COLO668 (cell line): Measurements from ENCODE around the gene CNN1.
"Not testable (repeated sequence)": the region's sequence is repeated elsewhere in the genome, so short reads cannot be mapped to it uniquely, and the experiment has no call there.

ENCODE experiments used
- DNase-seq: peaks from one replicate; lab custom pipeline; 2025; ENCODE audit not compliant: unreplicated experiment; lab: John Stamatoyannopoulos, UW

CNN1 gene

GRCh38 chr19:11564082-11564807 is 25.6 kb downstream of the CNN1 start:
- DNase-seq, result not testable (repeated sequence)

GRCh38 chr19:11565649-11565980 is 27.0 kb downstream of the CNN1 start:
- not testable (repeated sequence) for DNase-seq

DNA sequence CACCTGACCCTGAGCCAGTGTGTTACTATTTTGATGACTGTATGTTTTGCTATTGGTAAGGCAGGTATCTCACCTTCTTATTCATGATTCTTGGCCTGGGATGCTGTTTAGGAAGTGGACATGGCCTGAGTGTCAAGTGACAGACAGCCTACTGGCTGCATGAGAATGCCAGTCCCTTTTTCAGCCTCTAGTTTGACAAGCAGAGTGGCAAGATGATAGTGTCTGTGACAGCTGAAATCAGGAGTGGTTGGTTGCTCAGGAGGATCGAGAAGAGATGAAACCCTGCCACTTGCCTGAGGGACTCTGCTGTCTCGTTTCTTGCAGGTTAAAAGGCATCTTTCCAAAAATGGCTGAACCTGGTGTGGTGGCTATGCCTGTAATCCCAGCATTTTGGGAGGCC is 27.5 kb downstream of the CNN1 start:
- no peak for DNase-seq

DNA sequence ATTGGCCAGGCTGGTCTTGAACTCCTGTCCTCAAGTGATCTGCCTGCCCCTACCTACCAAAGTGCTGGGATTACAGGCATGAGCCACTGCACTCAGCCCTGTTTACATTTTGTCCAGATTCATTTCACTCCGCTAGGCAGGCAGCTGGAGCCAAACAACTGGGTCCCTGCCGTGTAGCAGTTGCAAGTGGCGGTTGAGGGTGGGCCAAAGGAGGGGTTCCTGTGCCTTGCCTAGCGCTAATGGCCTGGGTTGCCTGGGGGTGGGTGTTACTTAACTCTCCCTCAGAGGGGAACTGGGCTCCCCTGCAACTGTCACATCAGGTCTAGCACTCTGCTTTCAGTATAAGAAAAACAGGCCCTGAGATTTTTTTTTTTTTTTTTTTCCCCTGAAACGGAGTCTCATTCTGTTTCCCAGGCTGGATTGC is 31.4 kb downstream of the CNN1 start:
- no peak for DNase-seq

DNA sequence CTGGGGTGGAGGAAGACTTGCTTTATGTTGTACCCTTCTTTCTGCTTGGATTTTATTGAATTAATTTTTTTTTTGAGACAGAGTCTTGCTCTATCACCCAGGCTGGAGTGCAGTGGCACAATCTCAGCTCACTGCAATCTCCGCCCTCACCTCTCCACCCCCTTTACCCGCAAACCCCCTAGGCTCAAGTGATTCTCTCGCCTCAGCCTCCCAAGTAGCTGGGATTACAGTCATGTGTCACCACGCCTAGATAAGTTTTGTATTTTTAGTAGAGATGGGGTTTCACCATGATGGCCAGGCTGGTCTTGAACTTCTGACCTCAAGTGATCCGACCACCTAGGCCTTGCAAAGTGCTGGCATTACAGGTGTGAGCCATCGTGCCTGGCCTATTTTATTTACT is 34.7 kb downstream of the CNN1 start:
- DNase-seq, result not testable (repeated sequence)

DNA sequence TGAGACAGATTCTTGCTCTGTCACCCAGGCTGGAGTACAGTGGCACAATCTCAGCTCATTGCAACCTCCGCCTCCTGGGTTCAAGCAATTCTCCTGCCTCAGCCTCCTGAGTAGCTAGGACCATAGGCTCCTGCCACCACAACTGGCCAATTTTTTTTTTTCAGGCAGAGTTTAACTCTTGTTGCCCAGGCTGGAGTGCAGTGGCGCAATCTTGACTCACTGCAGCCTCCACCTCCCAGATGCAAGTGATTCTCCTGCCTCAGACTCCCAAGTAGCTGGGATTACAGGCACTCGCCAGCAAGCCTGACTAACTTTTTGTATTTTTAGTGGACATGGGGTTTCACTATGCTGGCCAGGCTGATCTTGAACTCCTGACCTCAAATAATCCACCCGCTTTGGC is 35.1 kb downstream of the CNN1 start:
- DNase-seq, result not testable (repeated sequence)

DNA sequence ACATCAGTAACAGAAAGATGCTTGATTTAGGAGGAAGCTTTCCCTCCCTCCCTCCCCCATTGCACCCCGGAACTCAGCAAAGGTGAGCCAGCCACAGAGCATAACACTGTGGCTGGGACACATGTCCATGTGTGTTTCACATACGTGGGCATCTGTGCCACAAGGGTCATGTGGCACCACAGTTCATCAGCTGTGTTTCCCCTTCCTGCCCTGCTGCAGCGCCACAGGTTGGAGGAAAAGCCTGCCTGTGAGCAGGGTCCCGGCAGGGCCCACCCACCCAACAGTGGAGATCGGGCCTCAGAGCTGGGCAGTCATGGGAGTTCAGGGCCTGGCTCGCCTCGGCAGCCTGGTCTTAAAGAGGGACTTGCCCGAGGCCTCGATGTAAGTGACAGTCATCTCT is 36.0 kb downstream of the CNN1 start:
- no peak for DNase-seq

DNA sequence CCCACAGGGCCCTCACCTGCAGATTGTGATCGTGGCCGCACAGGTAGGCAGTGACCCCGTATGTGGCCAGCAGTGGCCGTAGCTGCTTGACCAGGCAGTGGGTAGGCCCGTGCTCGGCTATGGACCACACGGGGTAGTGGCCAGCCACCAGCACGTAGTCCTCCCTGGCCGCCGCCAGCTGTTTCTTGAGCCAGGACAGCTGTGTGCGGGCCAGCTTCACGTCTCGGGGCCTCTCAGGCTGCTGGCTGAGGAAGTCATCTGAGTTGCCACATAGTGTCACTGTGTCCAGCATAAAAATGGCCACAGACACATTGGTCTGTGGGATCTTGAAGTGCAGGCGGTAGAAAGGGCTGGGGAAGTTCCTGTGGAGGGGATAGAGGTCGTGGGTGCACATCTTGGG is 37.6 kb downstream of the CNN1 start:
- DNase-seq, result no peak

DNA sequence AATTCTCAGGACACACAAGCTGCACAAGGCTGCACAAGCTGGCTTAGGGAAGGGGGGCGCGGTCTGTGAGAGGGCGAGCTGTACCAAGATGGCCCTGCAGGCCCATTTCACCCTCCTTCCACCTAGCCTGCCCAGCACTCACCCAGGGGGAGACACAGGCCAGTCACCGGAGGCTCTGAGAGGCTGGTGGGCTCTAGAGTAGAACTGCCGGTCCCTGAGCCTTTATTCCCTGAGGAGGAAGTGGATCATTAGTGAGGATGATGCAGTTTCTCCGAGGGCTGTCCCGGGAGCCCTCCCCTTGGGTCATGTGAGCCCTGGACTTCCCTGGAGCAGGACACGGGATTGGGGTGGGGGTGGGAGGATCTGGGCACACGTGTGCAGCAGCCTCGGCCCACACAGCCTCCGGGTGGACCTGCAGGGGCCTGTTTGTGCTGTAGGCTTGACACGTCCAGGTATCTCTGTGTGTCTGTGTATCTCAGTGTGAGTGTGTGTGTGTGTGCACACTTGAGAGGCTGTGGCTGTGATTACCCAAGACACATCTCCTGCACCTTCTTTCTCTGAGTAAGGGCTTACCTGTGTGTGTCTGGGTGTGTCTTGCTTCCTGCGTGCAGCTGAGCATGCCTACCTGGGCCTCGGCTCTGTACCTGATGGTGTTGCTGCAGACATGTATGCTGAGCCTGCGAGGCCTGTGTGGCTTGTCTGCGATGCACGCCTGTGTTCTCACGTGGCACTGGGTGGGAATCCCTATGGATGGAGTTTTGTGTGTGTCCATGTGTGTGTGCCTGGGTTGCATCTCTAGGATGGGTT is 39.0 kb downstream of the CNN1 start, which contains the start of gene ACP5:
Gene ACP5 (minus strand): TSS at position 195 of the 807 bp plus-strand sequence. CDS start 328 bp downstream, outside the sequence.
- DNase-seq, result no peak

DNA sequence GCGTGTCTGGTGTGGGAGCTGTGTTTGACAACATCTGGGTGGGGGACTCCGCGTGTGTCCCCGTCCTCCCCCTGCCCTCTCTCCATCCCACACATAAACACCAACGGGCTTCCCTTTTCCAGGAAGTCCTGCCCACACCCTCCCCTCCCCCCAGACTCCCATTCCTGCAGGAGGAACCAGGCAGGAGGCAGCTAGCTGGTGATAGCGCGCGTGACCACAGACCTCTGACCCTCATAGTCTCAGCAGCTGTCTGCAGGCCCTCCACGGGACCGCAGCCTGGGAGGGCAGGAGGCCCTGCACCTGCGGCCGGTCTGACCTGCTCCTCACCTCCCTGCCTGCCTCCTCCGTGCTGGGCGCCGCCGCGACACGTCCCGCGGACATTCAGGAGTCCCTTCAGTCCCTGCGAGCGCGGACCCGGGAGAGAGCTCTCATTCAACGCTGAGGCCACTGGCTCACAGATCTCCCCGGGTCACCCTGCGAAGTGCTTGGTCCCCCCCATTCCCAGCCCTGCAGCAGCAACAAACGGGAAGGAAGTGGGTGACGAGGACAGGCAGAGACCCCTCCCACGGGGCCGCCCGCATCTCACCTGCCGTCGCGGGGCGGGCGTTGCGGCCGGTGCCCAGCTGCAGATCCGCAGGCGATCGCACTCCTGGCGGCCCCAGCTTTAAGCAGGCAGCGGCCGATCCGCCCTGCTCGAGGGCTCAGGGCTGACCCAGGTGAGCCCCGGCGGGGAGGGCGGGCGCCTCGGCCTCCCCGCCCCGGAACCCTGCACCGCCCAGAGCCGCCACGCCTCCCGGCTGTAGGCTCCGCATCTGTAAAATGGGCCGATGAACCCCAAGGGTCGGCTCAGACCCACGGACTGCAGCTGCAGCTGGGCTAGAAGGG is 39.8 kb downstream of the CNN1 start:
- peak; percentile 58 for DNase-seq

DNA sequence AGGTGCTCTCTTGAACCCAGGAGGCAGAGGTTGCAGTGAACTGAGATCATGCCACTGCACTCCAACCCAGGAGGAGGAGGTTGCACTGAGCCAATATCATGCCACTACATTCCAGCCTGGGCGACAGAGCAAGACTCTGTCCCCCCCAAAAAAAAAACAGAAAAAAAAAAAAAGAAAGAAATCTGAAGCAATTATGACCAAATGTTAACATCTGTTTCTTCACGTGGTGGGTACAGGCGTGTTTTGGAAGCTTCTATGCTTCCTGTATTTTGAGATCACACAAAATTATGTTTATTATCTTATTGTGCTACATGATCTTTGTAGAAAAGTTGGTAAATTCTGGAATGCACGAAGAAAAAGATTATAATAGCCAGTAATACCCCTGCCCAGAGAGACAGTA is 41.5 kb downstream of the CNN1 start:
- DNase-seq, result no peak

GRCh38 chr19:11581740-11582139 is 43.1 kb downstream of the CNN1 start:
- no peak for DNase-seq

GRCh38 chr19:11586331-11586730 is 47.7 kb downstream of the CNN1 start:
- no peak for DNase-seq

- peak; percentile 68 for DNase-seq
Observed at GRCh38 chr19:11587302-11587974, 48.8 kb downstream of the CNN1 start.

GRCh38 chr19:11587975-11588631 is 49.5 kb downstream of the CNN1 start:
- peak; percentile 11 for DNase-seq

DNA sequence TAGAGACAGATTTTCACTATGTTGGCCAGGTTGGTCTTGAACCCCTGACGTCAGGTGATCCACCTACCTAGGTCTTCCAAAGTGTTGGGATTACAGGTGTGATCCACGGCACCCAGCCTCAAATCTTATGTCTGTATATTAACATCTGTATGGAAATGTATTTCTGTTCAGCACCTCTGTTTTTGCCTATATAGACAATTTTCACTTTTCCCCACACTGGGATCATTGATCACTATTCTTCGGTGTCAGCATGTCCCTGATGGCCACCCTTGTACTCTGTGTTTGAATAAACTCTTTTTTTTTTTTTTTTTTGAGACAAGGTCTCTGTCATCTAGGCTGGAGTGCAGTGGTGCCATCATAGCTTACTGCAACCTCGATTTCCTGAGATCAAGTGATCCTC is 55.4 kb downstream of the CNN1 start:
- no peak for DNase-seq

DNA sequence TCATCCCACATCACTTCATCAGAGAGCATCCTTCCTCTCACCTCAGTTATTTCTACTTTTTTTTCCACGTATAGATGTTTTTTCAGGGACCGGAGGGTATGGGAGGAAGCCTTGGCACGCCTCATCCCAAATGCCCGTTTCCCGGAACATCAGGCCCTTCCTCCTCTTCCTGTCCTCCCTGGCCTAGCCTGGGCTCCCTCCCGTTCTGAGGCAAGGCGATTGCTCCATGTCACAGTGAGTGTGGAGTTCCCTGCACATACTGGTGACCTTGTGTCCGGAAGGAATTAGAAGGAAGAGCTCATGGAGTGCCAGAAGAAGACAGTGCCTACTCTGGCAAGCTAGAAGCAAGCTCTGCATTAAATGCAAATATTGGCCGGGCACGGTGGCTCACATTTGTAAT is 57.5 kb downstream of the CNN1 start:
- no peak for DNase-seq

DNA sequence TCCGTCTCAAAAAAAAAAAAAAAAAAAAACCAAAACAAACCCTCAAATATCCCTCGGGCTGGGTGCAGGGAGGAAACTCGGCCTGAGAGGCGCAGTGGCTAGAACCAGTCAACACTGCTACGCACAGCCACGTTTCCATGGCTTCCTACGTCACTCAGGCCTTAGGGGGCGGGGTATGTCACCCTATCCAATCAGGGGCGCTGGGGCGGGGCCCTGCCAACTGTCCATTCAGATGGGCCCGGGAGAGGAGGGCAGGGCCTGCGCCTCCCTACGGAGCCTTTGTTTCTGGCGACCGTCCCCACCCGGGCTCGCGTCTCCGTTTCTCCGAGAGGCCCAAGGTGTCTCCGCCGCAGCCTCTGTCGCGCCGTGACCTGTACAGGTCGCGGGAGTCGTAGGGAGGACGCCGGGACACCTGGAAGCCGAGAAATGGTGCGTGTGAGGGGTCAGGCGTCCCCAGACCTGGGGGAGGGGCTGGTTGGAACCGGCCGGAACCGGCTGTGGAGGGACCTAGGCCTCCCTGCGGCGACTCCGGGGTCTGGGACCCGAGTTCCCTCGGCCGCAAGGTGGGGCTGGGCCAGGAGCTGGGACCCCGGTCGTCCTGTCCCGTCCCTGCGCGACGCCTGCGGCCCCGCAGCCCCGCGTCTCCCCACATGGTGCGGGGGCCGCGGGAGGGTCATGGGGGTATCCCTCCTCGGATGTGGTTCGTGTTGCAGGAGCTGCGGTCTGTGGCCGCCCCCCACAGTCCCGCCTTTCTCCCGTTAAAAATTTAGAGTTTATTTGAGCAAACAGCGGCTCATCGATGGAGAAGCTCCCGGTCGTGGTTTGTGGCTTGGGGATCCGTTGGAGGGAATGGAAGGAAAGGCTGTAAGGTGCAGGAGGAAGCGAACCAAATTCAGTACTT is 58.8 kb downstream of the CNN1 start, which contains the start of gene ZNF627:
Gene ZNF627 (plus strand): TSS at position 282 of the 901 bp plus-strand sequence. CDS start 145 bp downstream, at position 427.
- peak; percentile 98 for DNase-seq

DNA sequence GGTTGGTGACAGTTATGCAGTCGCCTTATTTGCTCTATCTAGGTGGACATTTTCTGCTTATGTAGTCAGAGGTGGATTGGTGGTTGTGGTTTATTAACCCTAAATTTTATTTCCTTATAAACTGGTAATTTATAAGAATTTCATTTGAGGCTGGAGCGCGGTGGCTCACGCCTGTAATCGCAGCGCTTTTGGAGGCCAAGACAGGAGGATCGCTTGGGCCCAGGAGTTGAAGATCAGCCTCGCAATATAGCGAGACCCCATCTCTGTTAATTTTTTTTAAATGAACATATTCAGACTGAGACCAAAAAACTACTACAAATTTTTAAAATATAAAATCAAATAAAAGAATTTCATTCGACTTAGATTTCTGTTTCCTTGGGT is 59.4 kb downstream of the CNN1 start:
- DNase-seq, result no peak
